T47D (cell line): ENCODE measurements around the gene TSPAN16.
"Not testable (repeated sequence)": the region's sequence is repeated elsewhere in the genome, so short reads cannot be mapped to it uniquely, and the experiment has no call there.

Source experiments
- DNase-seq, 2 experiments: peaks; one replicate each; pipeline versions ENCODE4 v3.0.0 to v3.0.0-alpha.2; 2011 to 2012; ENCODE audit warnings: low read depth in 1 of 2, low spot score in 1 of 2
- JUND ChIP-seq: IDR thresholded peaks from 2 replicates; pipeline ENCODE4 v1.6.1; 2012; ENCODE audit warnings: low read depth
- in situ Hi-C: cut with HindIII; loops from 2 replicates; pipeline ENCODE4 v1.10.0; 2016; ENCODE audit warnings: low sequenced_read_pairs, low pct_unique_long_range_greater_than_20kb

TSPAN16 gene

GRCh38 chr19:11347546-11348039 is 51.6 kb downstream of the TSPAN16 start:
- no peak for TF ChIP-seq JUND
- in situ Hi-C loops: no loop called here
- no peak for DNase-seq

GRCh38 chr19:11349171-11349570 is 53.2 kb downstream of the TSPAN16 start:
- in situ Hi-C loops: no loop called here
- DNase-seq: no peak
- no peak for TF ChIP-seq JUND

GRCh38 chr19:11354102-11354501 is 58.1 kb downstream of the TSPAN16 start:
- in situ Hi-C loops, DNase-seq: not testable (repeated sequence)

DNA sequence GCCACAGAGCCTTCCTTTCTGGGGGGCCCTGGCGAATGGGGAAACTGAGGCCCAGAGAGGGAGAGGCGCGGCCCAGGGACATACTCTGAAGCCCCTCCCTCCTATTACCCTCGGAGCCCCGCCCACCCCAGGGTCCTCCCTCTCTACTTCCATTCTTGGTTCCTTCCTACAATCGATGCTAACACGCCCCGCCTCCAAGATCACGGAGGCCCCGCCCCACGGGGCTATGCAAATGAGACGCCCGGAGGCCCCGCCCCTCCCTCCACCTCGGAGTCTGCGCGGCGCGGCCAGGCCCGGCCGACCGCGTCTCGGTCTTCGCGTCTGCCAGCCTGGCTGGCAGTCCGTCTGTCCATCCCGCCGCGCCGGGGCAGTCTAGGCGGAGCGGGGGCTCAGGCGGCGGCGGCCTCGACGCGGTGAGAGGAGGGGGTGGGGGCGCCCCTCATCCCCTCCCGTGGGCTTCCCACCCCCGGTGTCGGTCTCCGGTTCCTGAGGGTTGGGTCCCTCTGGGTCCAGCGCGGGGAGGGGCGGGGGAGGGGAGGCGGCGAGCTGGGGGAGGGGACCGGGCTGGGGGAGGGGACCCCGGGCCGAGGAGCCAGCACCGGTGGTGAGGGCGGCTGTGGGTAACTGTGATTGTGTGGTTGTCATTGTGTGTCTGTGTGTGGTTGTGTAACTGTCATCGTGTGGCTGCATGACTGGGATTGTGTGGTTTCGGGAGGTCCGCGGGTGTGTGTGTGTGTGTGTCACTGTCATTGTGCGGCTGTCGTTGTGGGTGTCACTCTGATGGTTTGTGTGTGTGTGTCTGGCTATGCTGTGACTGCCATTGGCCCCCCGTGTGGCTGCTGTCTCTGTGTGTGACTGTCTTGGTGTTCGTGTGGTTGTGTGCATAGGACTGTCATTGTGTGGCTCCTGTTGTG is 59.5 kb downstream of the TSPAN16 start, which contains the start of gene PLPPR2:
Gene PLPPR2 (plus strand): TSS at position 273 of the 914 bp plus-strand sequence. CDS start 2,242 bp downstream, outside the sequence.
- in situ Hi-C loops: no loop called here
- no peak for TF ChIP-seq JUND
- DNase-seq: peak; percentile 86 to 93

GRCh38 chr19:11356074-11356397 is 60.1 kb downstream of the TSPAN16 start:
- no peak for TF ChIP-seq JUND
- DNase-seq: no peak
- in situ Hi-C loops: no loop called here

DNA sequence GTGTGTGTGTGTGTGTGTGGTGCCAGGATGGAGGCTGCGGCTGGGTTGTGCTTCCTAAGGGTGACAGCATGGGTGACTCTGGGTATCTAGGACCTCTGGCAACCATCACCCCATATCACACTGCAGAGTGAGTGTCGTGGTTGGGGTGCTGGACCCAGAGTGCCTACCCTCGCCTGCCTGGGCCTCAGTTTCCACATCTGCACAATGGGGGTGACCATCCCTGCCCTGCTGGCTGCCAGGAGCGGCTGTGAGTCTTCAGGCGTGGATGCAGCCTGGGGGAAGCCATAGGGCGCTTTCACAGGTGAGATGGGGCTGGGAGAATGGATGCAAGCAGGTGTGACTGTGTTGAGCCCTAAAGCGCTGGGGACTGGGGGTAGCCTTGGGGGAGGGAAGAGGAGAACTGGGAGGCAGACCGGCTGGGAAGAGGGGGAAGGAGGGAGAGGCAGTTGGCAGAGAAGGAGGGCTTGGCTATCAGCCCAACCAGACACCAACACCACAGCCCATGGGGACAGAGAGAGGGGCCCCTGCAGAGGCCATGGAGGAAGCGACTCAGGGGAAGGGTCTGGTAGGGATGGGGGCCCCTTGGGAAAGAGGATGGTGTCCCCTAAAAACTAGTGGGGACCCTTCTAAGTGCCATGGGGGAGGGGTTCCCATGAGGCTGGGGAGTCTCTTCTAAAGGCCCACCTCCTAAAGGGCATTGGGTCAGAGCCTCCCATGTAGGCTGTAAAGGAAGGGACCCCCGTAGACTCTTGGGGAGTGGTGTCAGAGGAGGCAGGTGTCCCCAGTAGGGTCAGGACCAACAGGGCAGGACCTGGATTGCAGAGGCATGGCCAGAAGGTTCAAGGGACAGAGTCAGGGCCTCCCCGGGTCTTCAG is 61.0 kb downstream of the TSPAN16 start:
- TF ChIP-seq JUND: no peak
- in situ Hi-C loops: no loop called here
- no peak for DNase-seq

- TF ChIP-seq JUND: no peak
- DNase-seq: no peak
- in situ Hi-C loops: no loop called here
Measured at GRCh38 chr19:11359421-11359820, 63.5 kb downstream of the TSPAN16 start.

DNA sequence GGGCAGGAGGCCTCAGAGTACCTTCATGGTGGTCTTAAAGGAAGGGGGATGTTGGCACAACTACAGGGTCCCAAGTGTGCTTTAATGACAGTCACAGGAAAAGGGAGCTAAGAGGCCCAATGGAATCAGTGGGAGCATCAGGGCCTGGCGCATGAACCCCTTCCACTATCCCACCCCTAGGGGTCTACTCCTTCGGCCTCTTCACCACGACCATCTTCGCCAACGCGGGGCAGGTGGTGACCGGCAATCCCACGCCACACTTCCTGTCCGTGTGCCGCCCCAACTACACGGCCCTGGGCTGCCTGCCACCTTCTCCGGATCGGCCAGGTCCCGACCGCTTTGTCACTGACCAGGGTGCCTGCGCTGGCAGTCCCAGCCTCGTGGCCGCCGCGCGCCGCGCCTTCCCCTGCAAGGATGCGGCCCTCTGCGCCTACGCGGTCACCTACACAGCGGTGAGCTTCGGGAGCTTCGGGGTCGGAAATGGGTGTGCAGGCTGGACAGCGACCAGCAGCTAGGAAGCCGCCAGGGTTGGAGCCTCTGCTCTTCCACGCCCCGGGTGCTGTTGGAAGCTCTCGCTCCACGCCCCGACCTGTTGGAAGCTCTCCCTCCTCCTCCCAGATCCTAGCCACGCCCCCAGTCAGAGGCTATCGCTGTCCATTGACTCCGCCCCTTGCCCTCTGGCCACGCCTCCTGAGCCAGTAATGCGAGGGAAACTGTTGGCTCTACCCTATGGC is 65.2 kb downstream of the TSPAN16 start:
- no peak for DNase-seq
- in situ Hi-C loops: no loop called here
- no peak for TF ChIP-seq JUND

GRCh38 chr19:11361771-11362731 is 66.1 kb downstream of the TSPAN16 start:
- in situ Hi-C loops: no loop called here

GRCh38 chr19:11363881-11364280 is 67.9 kb downstream of the TSPAN16 start:
- TF ChIP-seq JUND: no peak
- in situ Hi-C loops: no loop called here
- no peak for DNase-seq

More at GRCh38 chr19:11361771-11362731, 66.1 kb downstream of the TSPAN16 start:
- TF ChIP-seq JUND: no peak
- no peak for DNase-seq

- DNase-seq: no peak
- no peak for TF ChIP-seq JUND
- in situ Hi-C loops: no loop called here
Measured at GRCh38 chr19:11364296-11364904, 68.4 kb downstream of the TSPAN16 start.
